Endodermal cell (in vitro differentiated cells): ENCODE results near the gene TSPAN8. TPM values are rescaled to one million over a fixed set of nuclear protein-coding genes. Genes with fewer than 3 reads are reported as not detected.

Experiments
- DNase-seq: peaks from one replicate; pipeline ENCODE4 v3.0.0-alpha.2; 2017
- H3K27ac ChIP-seq: 2 replicates; pipeline ENCODE4 v1.5.1; 2013; ENCODE audit warnings: mild to moderate bottlenecking, low read depth, low read length, moderate library complexity
- H3K27me3 ChIP-seq: 2 replicates; pipeline ENCODE4 v1.6.1; 2013; ENCODE audit warnings: mild to moderate bottlenecking, low read length, moderate library complexity; ENCODE audit not compliant: insufficient read depth, control insufficient read depth, poor library complexity, severe bottlenecking
- H3K36me3 ChIP-seq: 2 replicates; pipeline ENCODE4 v1.7.0; 2013; ENCODE audit warnings: mild to moderate bottlenecking, low read length, moderate library complexity; ENCODE audit not compliant: control insufficient read depth, insufficient read depth
- H3K4me1 ChIP-seq: one replicate; pipeline ENCODE4 v1.7.0; 2013; ENCODE audit warnings: low read length; ENCODE audit not compliant: control insufficient read depth, insufficient read depth
- H3K4me3 ChIP-seq: 2 replicates; pipeline ENCODE4 v1.5.1; 2013; ENCODE audit warnings: mild to moderate bottlenecking, low read length, moderate library complexity
- H3K9ac ChIP-seq: 2 replicates; pipeline ENCODE4 v1.6.1; 2013; ENCODE audit warnings: mild to moderate bottlenecking, low read length, moderate library complexity; ENCODE audit not compliant: poor library complexity, severe bottlenecking; ENCODE audit errors: extremely low read depth
- H3K9me3 ChIP-seq: 2 replicates; pipeline ENCODE4 v1.6.1; 2013; ENCODE audit warnings: mild to moderate bottlenecking, low read length, moderate library complexity; ENCODE audit not compliant: control insufficient read depth
- H3K27ac Mint-ChIP-seq: 2 replicates; pipeline ENCODE4 v1.8.0; 2020; ENCODE audit warnings: mixed read lengths
- H3K27me3 Mint-ChIP-seq: 2 replicates; pipeline ENCODE4 v1.8.0; 2021; ENCODE audit warnings: mild to moderate bottlenecking, mixed read lengths; ENCODE audit not compliant: insufficient read depth
- H3K36me3 Mint-ChIP-seq: 2 replicates; pipeline ENCODE4 v1.8.0; 2020; ENCODE audit warnings: low read depth, mixed read lengths
- H3K4me1 Mint-ChIP-seq: 2 replicates; pipeline ENCODE4 v1.8.0; 2020; ENCODE audit warnings: mixed read lengths
- H3K4me3 Mint-ChIP-seq: 2 replicates; pipeline ENCODE4 v1.8.0; 2020; ENCODE audit warnings: mild to moderate bottlenecking, moderate library complexity, mixed read lengths
- H3K9me3 Mint-ChIP-seq: 2 replicates; pipeline ENCODE4 v1.8.0; 2020; ENCODE audit warnings: mild to moderate bottlenecking, mixed read lengths
- CTCF ChIP-seq: fragments of 200-600 bp; sonication (generic); conservative IDR thresholded peaks from 2 replicates; pipeline ENCODE4 v1.5.0; 2021; ENCODE audit warnings: antibody characterized with exemption, mild to moderate bottlenecking
- WGBS, 2 experiments: methylation state at CpG; one replicate each; pipeline versions ENCODE4 v1.1.5 to v1.1.7; 2013; ENCODE audit warnings: missing lambda C conversion rate in 2 of 2, mixed read lengths in 1 of 2; ENCODE audit not compliant: insufficient coverage in 1 of 2, insufficient read length in 1 of 2; 5-methylcytosine and 5-hydroxymethylcytosine counted together
- total RNA-seq, 2 donors: library from RNA; stranded (reverse); fragmentation: NEBNext Ultra II Directional in 1 of 2; extraction: Animal tissue kit (Norgen Biotek cat#: 25700) in 1 of 2; gene quantifications; 2 replicates in 1 of 2; 3 replicates in 1 of 2; pipeline ENCODE4 v1.2.1, GENCODE V29; 2021

Gene TSPAN8
- total RNA-seq, 2 donors from 2014 or later = 0.48 to 1.0 TPM

GRCh38 chr12:71142016-71142415 lies 15.8 kb downstream of the TSPAN8 start:
- Mint-ChIP-seq H3K36me3 (no peaks in the 10 kb centered on the region), H3K27ac (no peak overlapping the region), H3K9me3 (no peaks in the 10 kb centered on the region), H3K4me1 (peaks cover 35% of the 10 kb centered on the region), H3K27me3 (no peaks in the 10 kb centered on the region), H3K4me3 (no peak overlapping the region)
- no peaks in the 10 kb centered on the region for H3K27me3 ChIP-seq
- no peak overlapping the region for H3K27ac ChIP-seq
- WGBS, 2 experiments = 90 to 94% methylated on average over 2 of the region's 2 CpGs
- no peak overlapping the region for H3K9ac ChIP-seq
- H3K4me3 ChIP-seq = no peak overlapping the region
- no peaks in the 10 kb centered on the region for H3K9me3 ChIP-seq
- H3K36me3 ChIP-seq = no peaks in the 10 kb centered on the region
- DNase-seq = no peak
- no peak for TF ChIP-seq CTCF
- no peaks in the 10 kb centered on the region for H3K4me1 ChIP-seq

- Mint-ChIP-seq H3K9me3 (no peaks in the 10 kb centered on the region), H3K36me3 (no peaks in the 10 kb centered on the region), H3K27ac (no peak overlapping the region), H3K27me3 (no peaks in the 10 kb centered on the region), H3K4me1 (peaks cover 35% of the 10 kb centered on the region), H3K4me3 (no peak overlapping the region)
- WGBS, 2 experiments = 91% methylated on average over 1 of the region's 1 CpG; no CpG with 5 or more reads in 1 of the 2 experiments
- Histone ChIP-seq H3K4me1 (no peaks in the 10 kb centered on the region), H3K9ac (no peak overlapping the region), H3K27ac (no peak overlapping the region), H3K27me3 (no peaks in the 10 kb centered on the region), H3K9me3 (no peaks in the 10 kb centered on the region), H3K36me3 (no peaks in the 10 kb centered on the region), H3K4me3 (no peak overlapping the region)
- no peak for DNase-seq
- TF ChIP-seq CTCF = no peak
These were observed 16.3 kb downstream of the TSPAN8 start for GRCh38 chr12:71141378-71141926.

GRCh38 chr12:71139153-71139735 lies 18.6 kb downstream of the TSPAN8 start:
- H3K9me3 Mint-ChIP-seq = no peaks in the 10 kb centered on the region
- Histone ChIP-seq H3K27me3 (no peaks in the 10 kb centered on the region), H3K4me1 (no peaks in the 10 kb centered on the region), H3K4me3 (no peak overlapping the region), H3K27ac (no peak overlapping the region), H3K36me3 (no peaks in the 10 kb centered on the region), H3K9me3 (no peaks in the 10 kb centered on the region), H3K9ac (no peak overlapping the region)
- no peak overlapping the region for H3K27ac Mint-ChIP-seq
- no peak for DNase-seq
- no peaks in the 10 kb centered on the region for H3K36me3 Mint-ChIP-seq
- no peaks in the 10 kb centered on the region for H3K27me3 Mint-ChIP-seq
- 86 to 92% methylated on average over 4 to 6 of the region's 6 CpGs for WGBS, 2 experiments
- TF ChIP-seq CTCF = no peak
- H3K4me3 Mint-ChIP-seq = no peak overlapping the region
- H3K4me1 Mint-ChIP-seq = peaks cover 19% of the 10 kb centered on the region
